Cardiac fibroblast (primary cell): ENCODE results near the gene WDR90.

Experiments used
- DNase-seq, 2 donors: peaks; one replicate each; pipeline versions ENCODE4 v3.0.0 to v3.0.0-alpha.2; 2010; ENCODE audit warnings: low read depth in 2 of 2
- H3K4me3 ChIP-seq, 2 donors: replicated peaks in 1 of 2; 1 replicate in 1 of 2; 2 replicates in 1 of 2; pipeline ENCODE4 v1.5.1; 2011; ENCODE audit warnings: low read depth in 2 of 2, low read length in 2 of 2, mild to moderate bottlenecking in 2 of 2, moderate library complexity in 1 of 2
- CTCF ChIP-seq: IDR thresholded peaks from one replicate; pipeline ENCODE4 v1.5.1; 2011; ENCODE audit warnings: low read depth, mild to moderate bottlenecking, low read length, inconsistent platforms

The WDR90 gene

GRCh38 chr16:647173-647902, 1.8 kb upstream of the WDR90 start:
- TF ChIP-seq CTCF = no peak
- H3K4me3 ChIP-seq = no peak overlapping the region
- no peak for DNase-seq

GRCh38 chr16:648071-648780, 939 bp upstream of the WDR90 start:
- peak overlapping the region; percentile 52 to 68 for H3K4me3 ChIP-seq
- peak; percentile 21 to 31 for DNase-seq
- TF ChIP-seq CTCF = peak; percentile 41

- DNase-seq = no peak
- no peak for TF ChIP-seq CTCF
- H3K4me3 ChIP-seq = peak overlapping the region; percentile 52 to 68
Measured at GRCh38 chr16:649631-650030, 466 bp downstream of the WDR90 start.

GRCh38 chr16:651844-652243, 2.7 kb downstream of the WDR90 start:
- TF ChIP-seq CTCF = no peak
- no peak overlapping the region for H3K4me3 ChIP-seq
- DNase-seq = no peak

- no peak for TF ChIP-seq CTCF
- no peak for DNase-seq
- no peak overlapping the region for H3K4me3 ChIP-seq
Measured at GRCh38 chr16:652454-653305, 3.5 kb downstream of the WDR90 start.

GRCh38 chr16:654034-654433, 4.9 kb downstream of the WDR90 start:
- DNase-seq = no peak
- no peak for TF ChIP-seq CTCF
- no peak overlapping the region for H3K4me3 ChIP-seq
